Measurements from ENCODE around the gene SPRED2. TPM values are rescaled to one million over a fixed set of nuclear protein-coding genes. Genes with fewer than 3 reads are reported as not detected.

Gene SPRED2
- total and polyA plus RNA-seq, 2 of the 8 experiments (the other 6 are each of a cell fraction or from before 2014, with no cell fraction given) = 15.3 to 22.5 TPM

DNA sequence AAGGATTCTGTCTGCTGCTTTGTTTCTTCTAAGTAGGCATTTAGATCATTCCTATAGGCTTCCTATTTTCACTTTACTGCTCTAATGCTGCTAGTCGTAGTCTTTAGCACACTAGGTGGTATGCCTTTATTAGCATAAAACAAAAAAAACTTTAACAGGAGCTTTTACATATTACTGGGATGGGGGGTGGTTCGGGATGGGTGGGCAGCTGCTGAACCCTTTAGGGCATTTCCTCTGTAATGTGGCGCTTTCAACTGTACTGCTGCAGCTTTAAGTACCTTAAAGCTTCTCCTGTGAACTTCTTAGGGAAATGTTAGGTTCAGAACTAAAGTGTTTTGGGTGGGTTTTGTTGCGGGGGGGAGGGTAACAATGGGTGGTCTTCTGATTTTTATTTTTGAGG is 163.4 kb downstream of the SPRED2 start:
- Histone ChIP-seq H3K14ac (ENCODE audit: insufficient read length) (no peak overlapping the region), H4K91ac (replicated peaks; ENCODE audit: insufficient read length, low read length) (no peak overlapping the region), H2BK15ac (ENCODE audit: low read length) (no peak overlapping the region), H3K4ac (replicated peaks; ENCODE audit: insufficient read length, low read depth, low read length) (no peak overlapping the region), H2BK120ac (replicated peaks; ENCODE audit: low read depth, low read length) (no peak overlapping the region), H3K36me3 (ENCODE audit: control insufficient read depth in 2 of 4, insufficient read depth in 4 of 4, low read length in 3 of 4) (peaks cover 0 to 23% (median 12%) of the 10 kb centered on the region in 4 experiments; a peak in 6 of 8 replicates), H4K20me1 (replicated peaks in 1 of 2; ENCODE audit: control insufficient read depth in 1 of 2, insufficient read depth in 2 of 2, low read length in 2 of 2) (peaks cover 2 to 10% of the 10 kb centered on the region in 2 experiments), H4K5ac (ENCODE audit: insufficient read length, low read depth, low read length) (no peak overlapping the region), H3K79me1 (ENCODE audit: low read depth, low read length) (no peaks in the 10 kb centered on the region), H3K4me2 (ENCODE audit: insufficient read depth in 1 of 2, low read depth in 2 of 2, low read length in 2 of 2) (no peak overlapping the region), H2AFZ (ENCODE audit: low read length) (no peak overlapping the region), H3K27me3 (replicated peaks in 1 of 4; ENCODE audit: control insufficient read depth in 3 of 4, extremely low read depth in 1 of 4, insufficient read depth in 3 of 4, low read length in 3 of 4) (peaks cover 4 to 21% (median 17%) of the 10 kb centered on the region in 4 experiments), H3K23me2 (ENCODE audit: low read depth, low read length) (no peaks in the 10 kb centered on the region), H3K27ac (ENCODE audit: low read depth, low read length) (no peak overlapping the region), H3K4me1 (replicated peaks in 1 of 4; ENCODE audit: control insufficient read depth in 3 of 4, insufficient read depth in 4 of 4, low read length in 3 of 4) (peaks cover 0 to 4% (median 2%) of the 10 kb centered on the region in 4 experiments; a peak in 1 of 7 replicates), H3K56ac (replicated peaks; ENCODE audit: insufficient read length, low read depth, low read length) (no peak overlapping the region), H2BK12ac (ENCODE audit: low read depth, low read length) (no peak overlapping the region), H3K9ac (replicated peaks in 1 of 4; ENCODE audit: extremely low read depth in 1 of 4, low read depth in 3 of 4, low read length in 3 of 4) (no peak overlapping the region), H4K8ac (ENCODE audit: extremely low read depth, insufficient read depth, low read length) (no peak overlapping the region), H3K9me3 (ENCODE audit: insufficient read depth in 2 of 2, low read depth in 1 of 2, low read length in 1 of 2) (no peaks in the 10 kb centered on the region), H3K79me2 (ENCODE audit: control insufficient read depth in 1 of 2, insufficient read depth in 2 of 2, low read length in 2 of 2) (no peaks in the 10 kb centered on the region), H2BK20ac (ENCODE audit: low read length) (no peak overlapping the region), H2AK5ac (ENCODE audit: low read depth, low read length) (no peak overlapping the region), H3K4me3 (ENCODE audit: extremely low read depth in 1 of 4, insufficient read depth in 2 of 4, low read depth in 3 of 4, low read length in 4 of 4) (no peak overlapping the region), H3K18ac (ENCODE audit: extremely low read depth, low read length) (no peak overlapping the region), H2BK5ac (ENCODE audit: low read depth, low read length) (no peak overlapping the region), H3K23ac (ENCODE audit: insufficient read length) (no peak overlapping the region)
- TF ChIP-seq FOSL1 (IDR thresholded peaks at IDR 0.05; ENCODE audit: insufficient read depth, low read depth, low read length) (no peak), TCF12 (IDR thresholded peaks at IDR 0.05; ENCODE audit: low read depth, low read length) (no peak), ATF3 (IDR thresholded peaks at IDR 0.05; ENCODE audit: insufficient read depth, low read depth, low read length) (no peak), MAFK (IDR thresholded peaks at IDR 0.05; ENCODE audit: low read depth, low read length) (no peak), RFX5 (IDR thresholded peaks at IDR 0.05; ENCODE audit: borderline replicate concordance, low read depth, low read length) (no peak), CBX5 (IDR thresholded peaks at IDR 0.05; ENCODE audit: low read depth, low read length) (no peak), YY1 (IDR thresholded peaks at IDR 0.05; ENCODE audit: low read depth, low read length) (no peak), HDAC2 (IDR thresholded peaks at IDR 0.05; ENCODE audit: borderline replicate concordance in 1 of 2, low read depth in 2 of 2, low read length in 2 of 2) (no peak)
- FAIRE-seq (no peak), DNase-seq (ENCODE audit: low read depth in 1 of 2, low spot score in 2 of 2) (no peak)
- ChIA-PET POLR2A (ENCODE audit: partially characterized antibody) (interaction anchor here (1.9 kb wide), 1 partner anchor 24 kb away, joined by 5 read pairs; no protein-coding TSS in a partner anchor), CTCF (ENCODE audit: partially characterized antibody) (interaction anchor here (1.8 kb wide), 1 partner anchor 12 kb away, joined by 6 read pairs; no protein-coding TSS in a partner anchor)
- 46% methylated on average over 4 of the region's 4 CpGs; no CpG with 5 or more reads in 1 of the 2 experiments for WGBS, 2 experiments (ENCODE audit: extremely low coverage in 1 of 2, insufficient coverage in 1 of 2, insufficient read length in 1 of 2, insufficient replicate concordance in 2 of 2, low coverage in 1 of 2, low lambda C conversion rate in 2 of 2, missing lambda C conversion rate in 1 of 2)

Measured in H1 (cell line).